GM12878 (cell line): ENCODE measurements around the gene MDGA2. TPM values are rescaled to one million over a fixed set of nuclear protein-coding genes. Genes with fewer than 3 reads are reported as not detected.

Experiments
- ATAC-seq: fragments of 200-7000 bp; cut with Tn5 transposase; 3 replicates; pipeline ENCODE4 v1.9.1; 2020; ENCODE audit warnings: mild to moderate bottlenecking, moderate library complexity
- BruUV-seq: library from RNA; stranded (reverse); fragments of 400-500 nt; replicated peaks from 2 replicates; lab custom pipeline; 2021; lab: Mats Ljungman, UMichigan
- CTCF ChIA-PET: fragments of 300-600 bp; sonication (Branson Sonifier 250); formaldehyde crosslinking; extraction: SDS; loops from one replicate; lab custom pipeline; 2021; ENCODE audit warnings: inconsistent platforms; lab: Yijun Ruan, JAX
- POLR2A ChIA-PET: fragments of 350-600 bp; formaldehyde crosslinking; extraction: SDS; loops from one replicate; lab custom pipeline; 2021; ENCODE audit warnings: inconsistent platforms; lab: Charles Lee
- RAD21 ChIA-PET: fragments of 300-600 bp; sonication (Branson Sonifier 250); formaldehyde crosslinking; loops from one replicate; lab custom pipeline; 2023; ENCODE audit warnings: antibody characterized with exemption; ENCODE audit not compliant: unreplicated experiment; lab: Charles Lee
- SMC1A ChIA-PET: fragments of 300-600 bp; sonication (Branson Sonifier 250); formaldehyde crosslinking; loops from one replicate; lab custom pipeline; 2023; ENCODE audit not compliant: unreplicated experiment, uncharacterized antibody; lab: Charles Lee
- DNase-seq: peaks from one replicate; pipeline ENCODE4 v3.0.0-alpha.2; 2011; ENCODE audit warnings: low read depth, low spot score
- FAIRE-seq: peaks from 3 replicates; lab custom pipeline; 2011; peaks lifted over from hg19 to GRCh38; lab: Jason Lieb, UNC
- H2AFZ ChIP-seq: 2 replicates; pipeline ENCODE4 v1.6.0; 2011; ENCODE audit warnings: low read depth, low read length, control low read depth; ENCODE audit not compliant: control insufficient read depth
- H3K27ac ChIP-seq: 2 replicates; pipeline ENCODE4 v1.5.1; 2011; ENCODE audit warnings: control low read depth; ENCODE audit not compliant: control insufficient read depth, insufficient read depth
- H3K27me3 ChIP-seq, 2 experiments: replicated peaks in 1 of 2; 2 replicates each; pipeline versions ENCODE4 v1.6.0 to v1.6.1; 2011; ENCODE audit warnings: low read length in 1 of 2; ENCODE audit not compliant: control insufficient read depth in 2 of 2, insufficient read depth in 2 of 2
- H3K36me3 ChIP-seq, 2 experiments: 2 replicates each; pipeline ENCODE4 v1.5.1; 2011; ENCODE audit warnings: low read length in 1 of 2; ENCODE audit not compliant: control insufficient read depth in 2 of 2, insufficient read depth in 2 of 2
- H3K4me1 ChIP-seq: 2 replicates; pipeline ENCODE4 v1.6.1; 2011; ENCODE audit warnings: mild to moderate bottlenecking, low read length, moderate library complexity, mixed read lengths; ENCODE audit not compliant: control insufficient read depth, insufficient read depth
- H3K4me2 ChIP-seq: 2 replicates; pipeline ENCODE4 v1.6.0; 2011; ENCODE audit warnings: control low read depth; ENCODE audit not compliant: control insufficient read depth, insufficient read depth
- H3K4me3 ChIP-seq: fragments of 200-600 bp; sonication (generic); 2 replicates; pipeline ENCODE4 v1.5.1; 2016
- H3K79me2 ChIP-seq: 2 replicates; pipeline ENCODE4 v1.6.0; 2011; ENCODE audit warnings: low read length; ENCODE audit not compliant: control insufficient read depth, insufficient read depth
- H3K9ac ChIP-seq: 2 replicates; pipeline ENCODE4 v1.8.0; 2011; ENCODE audit warnings: low read length, control low read depth, mixed read lengths; ENCODE audit not compliant: control insufficient read depth, insufficient read depth
- H3K9me3 ChIP-seq: replicated peaks from 3 replicates; pipeline ENCODE4 v1.5.1; 2011; ENCODE audit warnings: mild to moderate bottlenecking, low read length; ENCODE audit not compliant: control insufficient read depth, insufficient read depth
- H4K20me1 ChIP-seq: 2 replicates; pipeline ENCODE4 v1.6.0; 2011; ENCODE audit not compliant: control insufficient read depth, insufficient read depth
- BHLHE40 ChIP-seq, 2 experiments: fragments of 450-650 bp in 1 of 2; IDR thresholded peaks; 2 replicates each; pipeline ENCODE4 v1.6.1; 2011 to 2017; ENCODE audit warnings: low read depth in 2 of 2, borderline replicate concordance in 1 of 2, improper control_type of control experiment in 1 of 2, low read length in 1 of 2, mild to moderate bottlenecking in 1 of 2
- CEBPB ChIP-seq, 2 experiments: fragments of 150-350 bp in 1 of 2; IDR thresholded peaks; 2 replicates each; pipeline ENCODE4 v1.6.1; 2012 to 2014; ENCODE audit warnings: low read depth in 2 of 2, low read length in 2 of 2, borderline replicate concordance in 1 of 2, inconsistent platforms in 1 of 2
- CHD1 ChIP-seq: IDR thresholded peaks from 2 replicates; pipeline ENCODE4 v1.6.1; 2012; ENCODE audit warnings: low read depth, low read length, improper control_type of control experiment
- HDAC6 ChIP-seq: fragments of 200-600 bp; sonication (generic); IDR thresholded peaks from one replicate; pipeline ENCODE4 v1.8.0; 2017; ENCODE audit warnings: antibody characterized with exemption; ENCODE audit not compliant: unreplicated experiment
- IRF4 ChIP-seq: IDR thresholded peaks from 2 replicates; pipeline ENCODE4 v1.6.1; 2011; ENCODE audit warnings: low read depth, low read length
- SKIL ChIP-seq: fragments of 450-650 bp; IDR thresholded peaks from 2 replicates; pipeline ENCODE4 v1.6.1; 2017; ENCODE audit warnings: mild to moderate bottlenecking, low read depth, inconsistent platforms; ENCODE audit not compliant: poor library complexity, severe bottlenecking
- TCF12 ChIP-seq: IDR thresholded peaks from 2 replicates; pipeline ENCODE4 v1.6.1; 2011; ENCODE audit warnings: low read depth, mild to moderate bottlenecking, low read length
- in situ Hi-C: fragments of 300-500 bp; cut with MboI; formaldehyde crosslinking; loops from 9 replicates; pipeline ENCODE4 v1.14.3; 2018; ENCODE audit warnings: mixed read lengths
- intact Hi-C: fragments of 100-400 bp; cut with micrococcal nuclease; formaldehyde crosslinking; loops from one replicate; pipeline ENCODE4 v1.14.2; 2022; ENCODE audit not compliant: unreplicated experiment
- polyA plus RNA-seq, 11 experiments: library from polyadenylated mRNA; depleted of rRNA in 4 of 11; unstranded in 6 of 11; stranded (reverse) in 5 of 11; fragments of >200 nt; fragmentation: Nextera tagmentation in 4 of 11; fragmentation: Illumina TruSeq in 1 of 11; extraction: Ambion mirVana in 4 of 11; extraction: Trizol in 1 of 11; gene quantifications; 1 replicate in 1 of 11; 2 replicates in 10 of 11; pipeline versions ENCODE4 v1.2.1 to v1.2.3, GENCODE V29; 2011 to 2016; ENCODE audit warnings: inconsistent platforms in 2 of 11, missing spikeins in 2 of 11, low read depth in 1 of 11
- total RNA-seq, 4 experiments: library from RNA; depleted of rRNA in 3 of 4; stranded (reverse); fragments of >200 nt in 3 of 4; fragmentation: Illumina TruSeq in 1 of 4; extraction: Trizol in 1 of 4; gene quantifications; 2 replicates each; pipeline versions ENCODE4 v1.2.1 to v1.2.3, GENCODE V29; 2013 to 2021
- TF ChIP-seq, protein P1 (sequence below): IDR thresholded peaks from 2 replicates; pipeline ENCODE4 v1.6.1; 2012; ENCODE audit warnings: low read depth, low read length, improper control_type of control experiment

MDGA2 gene
- total and polyA plus RNA-seq, 10 of the 15 experiments (the other 5 are each of a cell fraction or from before 2014, with no cell fraction given), result not detected

DNA sequence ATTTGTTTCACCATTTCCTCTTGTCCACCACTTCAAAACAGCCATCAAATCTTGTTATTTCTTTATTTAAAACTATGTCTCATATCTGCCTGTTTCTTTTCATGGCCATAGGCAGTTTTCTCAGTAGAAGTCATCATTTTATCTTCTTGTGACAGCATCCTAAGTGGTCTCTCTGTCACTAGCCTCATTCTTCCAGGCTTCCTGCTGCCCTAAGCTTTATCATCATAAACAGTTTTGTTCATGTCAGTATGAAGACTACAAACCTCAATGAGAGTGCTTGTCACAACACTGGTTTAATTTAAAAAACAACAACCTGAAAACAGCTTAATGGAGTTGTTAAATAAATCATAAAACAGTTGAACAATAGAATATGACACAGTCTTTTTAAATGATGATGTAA lies 636.1 kb downstream of the MDGA2 start:
- no peaks in the 10 kb centered on the region for H3K27me3 ChIP-seq
- in situ Hi-C loops, result no loop called here
- H3K4me2 ChIP-seq, result no peak overlapping the region
- no peak overlapping the region for H3K9ac ChIP-seq
- TF ChIP-seq CHD1, result no peak
- no peak for TF ChIP-seq SKIL
- TF ChIP-seq TCF12, result no peak
- TF ChIP-seq BHLHE40 (IDR thresholded peaks at IDR 0.05; ENCODE audit: borderline replicate concordance in 1 of 2, low read depth in 2 of 2, low read length in 1 of 2), result no peak
- TF ChIP-seq HDAC6, result no peak
- no peak for TF ChIP-seq CEBPB (IDR thresholded peaks at IDR 0.05; ENCODE audit: borderline replicate concordance in 1 of 2, low read depth in 2 of 2, low read length in 2 of 2)
- no peak for TF ChIP-seq IRF4
- TF ChIP-seq, protein P1, sequence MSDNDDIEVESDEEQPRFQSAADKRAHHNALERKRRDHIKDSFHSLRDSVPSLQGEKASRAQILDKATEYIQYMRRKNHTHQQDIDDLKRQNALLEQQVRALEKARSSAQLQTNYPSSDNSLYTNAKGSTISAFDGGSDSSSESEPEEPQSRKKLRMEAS, result no peak
- TF ChIP-seq, all 136 proteins: peak for 0
- DNase-seq (no peak), FAIRE-seq (no peak), ATAC-seq (no peak)
- Histone ChIP-seq H3K9me3 (no peaks in the 10 kb centered on the region), H3K27ac (no peak overlapping the region), H3K36me3 (no peaks in the 10 kb centered on the region), H3K79me2 (no peaks in the 10 kb centered on the region), H4K20me1 (no peaks in the 10 kb centered on the region), H2AFZ (no peak overlapping the region), H3K4me1 (no peaks in the 10 kb centered on the region), H3K4me3 (no peak overlapping the region)
- ChIA-PET CTCF (interaction anchor here (1.2 kb wide), 1 partner anchor 458 kb away, joined by 4 read pairs; no protein-coding TSS in a partner anchor), POLR2A (no interaction called here), RAD21 (no interaction called here), SMC1A (no interaction called here)
- no TSS peak for BruUV-seq
- intact Hi-C loops, result no loop called here
